Activated T-helper 1 cell treated with Interleukin-2 at 50 U/mL for 16 hours (primary cell): ENCODE measurements around the gene SMIM33.
"Not testable (repeated sequence)": the region's sequence is repeated elsewhere in the genome, so short reads cannot be mapped to it uniquely, and the experiment has no call there.

ENCODE experiments used
- DNase-seq: peaks from one replicate; pipeline ENCODE4 v3.0.0-alpha.2; 2020; ENCODE audit warnings: low read depth

SMIM33 gene

GRCh38 chr5:139470821-139471300 lies at the start of gene SMIM33:
SMIM33 (plus strand) TSS chr5:139471004; CDS start chr5:139471122, 118 bp downstream.
- peak; percentile 27 for DNase-seq

GRCh38 chr5:139422307-139422893 lies 48.4 kb upstream of the SMIM33 start:
- DNase-seq, result no peak

DNA sequence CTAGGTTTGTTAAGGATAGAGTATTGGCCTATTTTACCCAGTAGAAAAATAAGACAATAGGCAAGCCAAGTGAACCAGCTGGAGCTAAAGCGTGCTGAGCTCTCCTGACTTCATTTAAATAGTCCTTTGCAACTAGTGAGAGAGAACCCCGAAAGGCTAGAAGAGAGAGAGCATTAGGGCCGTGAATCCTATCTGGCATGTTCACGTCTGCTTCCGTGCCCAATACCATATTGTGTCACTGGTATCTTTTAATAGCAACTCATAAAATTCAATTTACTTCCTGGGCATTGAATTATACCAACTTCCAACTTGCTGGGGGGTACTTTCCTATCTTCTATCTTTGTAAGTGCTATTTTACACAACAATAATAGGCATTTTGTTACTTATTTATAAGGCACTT lies 45.3 kb upstream of the SMIM33 start:
- no peak for DNase-seq

- no peak for DNase-seq
These were observed 44.5 kb upstream of the SMIM33 start for GRCh38 chr5:139426203-139426885.

GRCh38 chr5:139430015-139430414 lies 40.8 kb upstream of the SMIM33 start:
- DNase-seq, result no peak

DNA sequence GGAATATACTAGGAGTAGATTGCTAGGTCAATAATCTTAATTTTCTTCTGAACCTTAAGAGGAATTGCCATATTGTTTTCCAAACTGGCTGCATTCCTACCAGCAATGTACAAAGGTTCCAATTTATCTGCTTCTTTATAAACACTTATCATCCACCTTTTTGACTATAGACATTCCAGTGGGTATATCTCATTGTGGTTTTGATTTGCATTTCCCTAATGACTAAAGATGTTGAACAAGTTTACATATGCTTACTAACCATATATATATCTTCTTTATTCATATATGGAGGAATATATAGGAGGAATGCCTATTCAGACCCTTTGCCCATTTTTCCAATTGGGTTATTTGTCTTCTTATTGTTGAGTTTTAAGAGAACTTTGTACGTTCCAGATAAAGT lies 39.1 kb upstream of the SMIM33 start:
- DNase-seq, result no peak

- DNase-seq, result no peak
These were observed 35.1 kb upstream of the SMIM33 start for GRCh38 chr5:139435676-139436075.

GRCh38 chr5:139438707-139439012 lies 32.1 kb upstream of the SMIM33 start:
- DNase-seq, result no peak

- peak; percentile 77 for DNase-seq
These were observed 31.5 kb upstream of the SMIM33 start, which contains the start of gene DNAJC18 for GRCh38 chr5:139439013-139439903. DNAJC18 (minus strand) TSS chr5:139439525; CDS start chr5:139439445, 80 bp downstream.

- DNase-seq, result not testable (repeated sequence)
These were observed 30.4 kb upstream of the SMIM33 start for GRCh38 chr5:139440416-139440815.

DNA sequence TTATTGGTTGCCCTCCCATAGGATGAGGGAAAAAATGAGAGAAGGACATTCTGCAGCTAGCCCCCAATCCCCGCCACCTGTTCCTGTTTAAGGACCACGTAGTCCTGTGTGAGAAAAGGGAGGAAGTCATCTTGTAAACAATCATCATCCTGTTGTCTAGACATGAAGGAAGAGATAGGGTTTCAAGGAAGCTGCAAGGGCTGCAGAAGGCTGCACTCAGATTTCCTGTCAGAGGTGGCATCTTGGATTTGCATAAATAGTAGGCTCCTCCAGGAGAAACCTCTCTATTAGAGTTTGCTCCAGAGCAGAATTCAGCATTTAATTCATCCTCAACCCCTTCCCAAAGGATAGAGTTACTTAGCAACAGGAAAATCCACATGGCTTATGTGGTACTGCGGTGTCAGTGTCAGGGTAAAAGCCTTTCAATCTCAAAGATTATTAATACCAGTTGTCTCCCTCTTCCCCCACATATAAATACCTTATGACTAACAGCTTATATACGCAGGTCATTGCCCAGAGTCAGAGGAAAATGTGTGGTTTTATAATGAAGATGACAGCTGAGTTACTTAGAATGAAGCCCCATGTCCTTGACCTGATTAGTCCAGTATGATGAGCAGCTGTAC lies 26.9 kb upstream of the SMIM33 start:
- no peak for DNase-seq

DNA sequence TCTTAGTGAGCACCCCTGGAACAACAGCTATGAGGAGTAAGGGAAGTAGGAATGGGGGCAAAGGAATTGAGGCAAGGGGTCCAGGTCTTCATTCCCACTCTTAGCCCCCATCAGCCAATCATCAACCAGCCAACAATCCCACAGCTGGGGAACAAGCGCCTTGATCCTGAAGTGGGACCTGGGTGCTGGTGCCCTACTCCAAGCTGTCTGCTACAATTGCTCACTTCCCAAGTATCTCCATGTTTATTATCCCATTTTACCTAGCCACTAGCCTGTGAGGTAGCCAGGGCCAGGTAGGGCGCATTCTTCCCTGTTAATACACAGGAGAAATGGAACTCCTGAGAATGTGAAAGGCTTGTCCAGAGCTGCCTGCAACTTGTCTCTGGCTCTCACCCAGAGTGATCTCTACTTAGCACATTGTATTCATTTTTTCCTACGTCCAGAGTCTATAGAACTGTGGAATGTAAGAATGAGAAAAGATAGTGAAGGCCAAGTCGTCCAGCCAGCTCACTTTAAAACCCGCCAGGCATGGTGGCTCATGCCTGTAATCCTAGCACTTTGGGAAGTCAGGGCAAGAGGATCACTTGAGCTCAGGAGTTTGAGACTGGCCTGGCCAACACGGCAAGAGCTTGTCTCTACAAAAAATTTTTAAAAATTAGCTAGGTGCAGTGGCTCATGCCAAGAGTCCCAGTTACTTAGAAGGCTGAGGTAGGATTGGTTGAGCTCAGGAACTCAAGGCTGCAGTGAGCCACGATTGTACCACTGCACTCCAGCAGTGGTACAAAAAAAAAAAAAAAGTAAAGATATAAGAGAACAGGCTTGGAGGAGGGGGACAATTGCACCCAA lies 25.3 kb upstream of the SMIM33 start:
- no peak for DNase-seq

GRCh38 chr5:139446956-139447779 lies 23.6 kb upstream of the SMIM33 start:
- DNase-seq, result no peak

DNA sequence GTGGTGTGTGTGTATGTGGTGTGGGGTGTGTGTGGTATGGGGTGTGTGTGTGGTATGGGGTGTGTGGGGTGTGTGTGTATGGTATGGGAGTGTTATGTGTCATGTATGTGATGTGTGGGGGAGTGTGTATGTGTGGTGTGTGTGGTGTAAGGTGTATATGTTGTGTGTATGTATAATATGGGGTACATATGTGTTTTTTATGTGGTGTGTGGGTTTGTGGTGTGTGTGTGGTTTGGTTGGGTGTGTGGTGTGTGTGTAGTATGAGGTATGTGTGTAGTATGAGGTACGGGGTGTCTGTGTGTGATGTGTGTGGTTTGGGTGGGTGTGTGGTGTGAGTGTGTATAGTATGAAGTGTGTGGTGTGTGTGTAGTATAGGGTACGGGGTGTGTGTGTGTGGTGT lies 19.6 kb upstream of the SMIM33 start:
- DNase-seq, result no peak

DNA sequence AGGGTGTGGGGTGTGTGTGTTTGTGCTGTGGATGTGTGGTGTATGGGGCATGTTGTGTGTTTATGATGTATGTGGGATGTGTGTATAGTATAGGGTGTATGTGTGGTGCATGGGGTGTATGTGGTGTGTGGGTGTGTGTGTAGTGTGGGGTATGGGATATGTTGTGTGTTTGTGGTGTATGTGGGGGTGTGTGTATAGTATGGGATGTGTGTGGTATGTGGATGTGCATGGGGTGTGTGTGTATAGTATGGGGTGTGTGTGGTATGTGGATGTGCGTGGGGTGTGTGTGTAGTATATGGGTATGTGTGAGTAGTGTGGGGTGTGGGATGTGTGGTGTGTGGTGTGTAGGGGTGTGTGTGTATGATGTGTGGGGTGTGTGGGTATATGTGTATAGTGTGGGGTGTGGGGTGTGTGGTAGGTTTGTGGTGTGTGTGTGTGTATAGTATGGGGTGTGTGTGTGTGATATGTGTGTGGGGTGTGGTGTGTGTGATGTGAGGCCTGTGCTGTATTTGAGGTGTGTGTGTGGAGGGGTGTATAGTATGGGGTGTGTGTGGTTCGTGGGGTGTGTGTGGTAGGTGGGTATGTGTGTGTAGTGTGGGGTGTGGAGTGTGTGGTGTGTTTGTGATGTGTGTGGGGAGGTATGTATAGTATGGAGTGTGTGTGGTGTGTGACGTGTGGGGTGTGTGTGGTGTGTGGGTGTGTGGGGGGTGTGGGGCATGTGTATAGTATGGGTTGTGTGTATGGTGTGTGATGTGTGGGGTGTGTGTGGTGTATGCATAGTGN lies 18.7 kb upstream of the SMIM33 start:
- no peak for DNase-seq

DNA sequence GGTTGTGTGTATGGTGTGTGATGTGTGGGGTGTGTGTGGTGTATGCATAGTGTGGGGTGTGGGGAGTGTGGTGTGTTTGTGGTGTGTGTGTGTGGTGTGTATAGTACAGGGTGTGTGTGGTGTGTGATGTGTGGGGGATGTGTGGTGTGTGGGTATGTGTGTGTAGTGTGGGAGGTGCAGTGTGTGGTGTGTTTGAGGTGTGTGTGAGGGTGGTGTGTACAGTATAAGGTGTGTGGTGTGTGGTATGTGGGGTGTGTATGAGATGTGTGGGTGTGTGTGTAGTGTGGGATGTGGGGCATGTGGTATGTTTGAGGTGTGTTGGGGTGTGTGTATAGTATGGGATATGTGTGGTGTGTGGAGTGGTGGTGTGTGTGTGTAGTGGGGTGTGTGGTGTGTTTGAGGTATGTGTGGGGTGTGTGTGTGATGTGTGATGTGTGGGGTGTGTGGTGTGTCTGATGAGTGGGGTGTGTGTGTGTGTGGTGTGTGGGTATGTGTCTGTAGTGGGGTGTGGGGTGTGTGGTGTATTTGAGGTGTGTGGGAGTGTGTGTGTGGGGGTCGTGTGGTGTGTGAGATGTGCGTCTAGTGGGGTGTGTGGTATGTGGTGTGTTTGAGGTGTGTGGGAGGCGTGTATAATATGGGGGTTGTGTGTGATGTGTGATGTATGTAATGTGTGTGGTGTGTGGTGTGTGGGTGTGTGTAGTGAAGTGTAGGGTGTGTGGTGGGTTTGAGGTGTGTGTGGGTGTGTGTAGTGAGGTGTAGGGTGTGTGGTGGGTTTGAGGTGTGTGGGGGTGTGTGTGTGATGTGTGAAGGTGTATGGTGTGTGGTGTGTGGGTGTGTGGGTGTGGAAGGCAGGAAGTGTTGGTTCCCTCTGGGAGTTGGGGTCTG lies 16.9 kb upstream of the SMIM33 start:
- DNase-seq, result no peak

DNA sequence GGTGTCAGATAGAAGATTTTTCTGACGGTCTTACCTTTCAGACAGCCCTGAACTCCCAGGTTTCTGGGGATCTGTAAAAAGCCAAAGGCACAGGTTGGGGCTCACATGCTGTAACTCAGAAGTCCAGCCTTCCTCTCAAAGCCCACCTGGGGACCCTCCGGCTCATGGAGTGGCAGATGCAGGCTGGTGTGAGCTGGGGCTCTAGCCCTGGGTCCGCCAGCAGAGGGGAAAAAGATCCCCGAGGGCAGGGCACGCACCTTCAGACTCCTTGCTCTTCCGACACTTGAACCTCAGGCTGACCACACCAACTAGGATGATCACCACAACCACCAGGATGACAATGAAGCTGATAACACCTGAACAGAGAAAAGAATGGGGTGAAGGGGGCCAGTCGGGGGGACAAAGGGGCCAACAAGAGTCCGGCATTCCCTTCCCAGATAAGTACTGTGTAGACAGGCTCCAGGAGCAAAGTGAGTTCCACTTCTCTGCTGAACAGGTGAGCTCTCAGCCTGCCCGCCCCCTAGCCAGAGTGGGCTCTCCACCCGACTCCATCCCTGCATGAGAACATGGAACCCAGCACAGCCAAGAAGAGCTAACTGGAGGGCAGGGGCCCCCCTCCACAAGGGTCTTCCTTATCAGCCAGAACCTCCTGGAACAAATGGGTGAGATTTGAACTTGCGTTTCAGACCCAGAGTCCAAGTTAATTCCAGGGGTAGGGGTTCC lies 16.1 kb upstream of the SMIM33 start:
- no peak for DNase-seq

DNA sequence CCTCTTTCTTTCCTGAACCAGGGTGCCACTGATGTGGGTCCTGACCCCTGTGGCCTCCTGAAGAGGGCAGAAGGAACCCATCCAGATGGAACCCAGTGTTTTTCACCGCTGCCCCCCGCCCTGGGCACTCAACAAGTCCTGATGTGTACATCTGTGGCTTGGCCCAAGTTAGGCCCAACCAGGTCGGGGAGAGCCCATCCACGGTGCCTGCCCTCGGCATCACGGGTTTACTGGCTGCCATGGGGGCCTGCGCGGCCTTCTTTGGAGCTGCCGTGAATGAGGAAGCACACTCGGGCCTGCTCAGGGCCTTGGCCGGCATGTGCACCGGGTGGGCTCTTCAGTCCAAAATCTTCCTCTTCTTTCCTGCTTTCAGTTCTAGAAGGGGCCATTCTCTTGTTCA lies 14.0 kb upstream of the SMIM33 start:
- no peak for DNase-seq
